Stimulated activated CD4-positive, alpha-beta T cell treated with anti-CD3 and anti-CD28 coated beads, TNF-alpha, amount 100 ng/mL, for 4 hours (primary cell): Measurements from ENCODE around the gene GSN.

Experiments used
- DNase-seq, 3 experiments: peaks; one replicate each; pipeline ENCODE4 v3.0.0-alpha.2; 2020; ENCODE audit warnings: low read depth in 3 of 3

Gene GSN

GRCh38 chr9:121323449-121324151, 55.6 kb downstream of the GSN start:
- no peak for DNase-seq

- no peak for DNase-seq
These were observed 56.4 kb downstream of the GSN start for GRCh38 chr9:121324316-121324715.

- no peak for DNase-seq
These were observed 56.8 kb downstream of the GSN start for GRCh38 chr9:121324755-121325154.

DNA sequence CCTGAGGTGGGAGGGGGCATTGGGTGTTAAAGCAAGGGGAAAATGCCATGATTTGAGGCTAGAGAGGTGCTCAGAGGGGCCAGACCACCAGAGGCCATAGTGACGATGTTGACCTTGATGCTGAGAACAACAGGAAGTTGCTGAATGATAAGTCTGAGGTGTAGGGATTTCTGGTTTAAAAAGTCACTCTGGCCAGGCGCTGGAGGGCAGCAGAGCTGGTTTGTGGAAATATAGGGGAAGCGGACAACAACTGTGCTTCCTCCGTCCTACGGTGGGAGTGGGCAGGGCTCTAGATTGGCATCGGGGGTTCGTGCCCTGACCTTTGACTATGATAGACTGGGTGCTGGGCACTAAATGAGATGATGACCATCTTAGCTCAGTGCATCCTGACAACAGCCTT, 57.4 kb downstream of the GSN start:
- DNase-seq, result no peak

GRCh38 chr9:121326130-121326838, 58.3 kb downstream of the GSN start:
- no peak for DNase-seq

- DNase-seq, result no peak
These were observed 59.1 kb downstream of the GSN start for GRCh38 chr9:121326901-121327613.

DNA sequence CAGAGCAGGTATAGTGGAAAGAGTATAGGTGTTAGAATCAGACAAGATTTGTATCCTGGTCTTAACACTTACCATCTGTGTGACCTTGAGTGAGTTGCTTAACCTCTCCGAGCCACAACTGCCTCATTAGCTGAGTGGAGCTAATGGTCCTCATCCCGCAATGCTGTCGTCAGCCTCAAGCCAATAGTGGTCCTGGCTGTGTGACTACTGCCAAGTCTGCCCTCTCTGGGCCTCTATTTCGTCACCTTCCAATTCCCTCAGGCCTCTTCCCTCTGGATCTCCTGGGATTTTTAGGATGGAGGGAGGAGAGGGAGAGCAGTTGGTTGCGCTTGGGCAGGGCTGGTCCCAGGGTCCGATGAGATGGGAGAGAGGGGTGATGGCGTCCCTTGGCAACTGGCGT, 60.5 kb downstream of the GSN start:
- no peak for DNase-seq

- no peak for DNase-seq
These were observed 61.1 kb downstream of the GSN start for GRCh38 chr9:121328876-121329681.

- DNase-seq, result no peak
These were observed 63.6 kb downstream of the GSN start for GRCh38 chr9:121331549-121331948.

- DNase-seq, result no peak
These were observed 64.2 kb downstream of the GSN start for GRCh38 chr9:121331992-121332685.

GRCh38 chr9:121333950-121334773, 66.2 kb downstream of the GSN start:
- DNase-seq, result no peak

DNA sequence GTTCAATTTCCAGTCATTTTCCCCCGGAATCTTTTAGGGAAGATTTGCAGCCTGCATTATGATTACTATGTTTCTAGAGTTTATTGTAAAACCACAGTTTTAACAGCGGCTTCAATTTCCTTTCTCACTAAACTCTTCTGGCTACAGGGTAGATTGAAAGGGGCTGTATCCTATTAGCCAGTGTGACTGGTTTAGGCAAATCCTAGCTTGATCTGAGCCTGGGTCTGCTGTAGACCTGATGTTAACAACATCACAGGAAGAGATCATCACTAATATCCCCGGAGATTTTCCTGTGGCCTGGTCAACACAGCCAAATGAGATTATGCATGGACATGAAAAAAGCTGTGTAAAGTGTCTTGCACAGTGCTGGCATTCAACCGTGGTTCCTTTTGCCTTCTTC, 68.7 kb downstream of the GSN start:
- no peak for DNase-seq

GRCh38 chr9:121339437-121339836, 71.5 kb downstream of the GSN start:
- DNase-seq, result no peak

DNA sequence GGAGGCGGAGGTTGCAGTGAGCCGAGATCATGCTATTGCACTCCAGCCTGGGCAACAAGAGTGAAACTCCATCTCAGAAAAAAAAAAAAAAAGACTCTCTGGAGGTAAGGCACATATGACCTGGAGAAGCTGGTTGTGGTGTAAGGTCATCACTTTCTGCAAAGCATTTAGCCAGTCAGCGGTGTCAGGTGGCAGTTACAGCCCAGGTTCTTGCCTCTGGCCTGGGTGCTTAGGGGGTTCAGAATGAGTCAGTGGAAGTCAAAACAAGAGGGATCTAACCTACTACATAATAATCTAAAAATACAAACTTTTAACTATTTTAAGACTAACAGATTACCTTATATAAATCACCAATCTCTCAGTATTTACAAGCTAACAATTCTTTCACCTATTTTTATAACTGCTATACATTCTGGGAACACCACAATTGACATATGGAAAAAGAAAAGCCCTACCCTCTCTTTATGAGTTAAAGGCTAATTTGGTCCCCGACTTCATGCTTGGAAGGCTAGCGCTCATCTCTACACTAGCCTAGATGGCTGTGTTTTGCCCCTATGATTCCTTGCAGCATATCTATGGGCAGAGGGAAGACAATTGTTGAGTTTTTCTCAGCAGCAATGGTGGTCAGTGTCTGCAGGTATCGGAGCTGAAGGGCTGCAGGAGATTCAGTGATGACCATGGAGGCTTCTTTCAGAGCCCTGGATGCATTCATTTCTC, 72.9 kb downstream of the GSN start:
- DNase-seq, result no peak

DNA sequence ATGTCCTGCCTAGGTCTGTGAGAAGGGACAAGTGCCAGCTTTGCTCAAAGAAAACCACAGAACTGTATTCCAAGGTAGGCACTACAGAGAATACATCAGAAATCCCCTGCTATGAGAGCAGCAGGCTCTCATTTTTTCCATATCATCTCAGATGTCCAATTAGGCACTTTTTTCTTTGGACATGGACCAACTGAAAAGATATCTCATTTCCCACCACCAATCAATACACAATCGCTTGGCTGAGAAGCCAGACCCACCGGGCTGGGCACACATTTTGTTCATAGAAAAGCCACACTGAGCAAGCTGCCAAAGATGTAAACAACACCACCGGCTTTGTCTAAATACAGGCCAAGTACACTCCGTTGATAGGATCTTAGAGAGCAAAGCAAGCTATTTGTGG, 76.2 kb downstream of the GSN start:
- DNase-seq, result no peak

- DNase-seq, result no peak
These were observed 77.1 kb downstream of the GSN start for GRCh38 chr9:121345070-121345469.

DNA sequence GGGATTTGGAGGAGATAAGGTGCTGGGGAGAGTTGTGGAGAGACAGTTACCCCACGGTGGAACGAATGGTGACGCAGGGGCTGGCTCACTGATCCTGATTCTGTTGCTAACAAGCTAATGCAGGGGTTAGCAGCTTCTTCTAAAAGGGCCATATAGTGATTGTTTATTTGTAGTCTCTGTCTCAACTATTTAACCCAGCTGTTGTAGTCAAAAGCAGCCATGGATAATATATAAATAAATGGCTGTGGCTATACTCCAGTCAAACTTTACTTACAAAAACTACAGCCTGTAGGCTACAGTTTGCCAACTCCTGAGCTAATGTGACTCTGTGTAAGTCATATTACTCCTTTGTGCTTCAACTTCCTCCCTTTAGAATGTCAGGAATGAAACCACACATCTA, 80.3 kb downstream of the GSN start:
- DNase-seq, result no peak

DNA sequence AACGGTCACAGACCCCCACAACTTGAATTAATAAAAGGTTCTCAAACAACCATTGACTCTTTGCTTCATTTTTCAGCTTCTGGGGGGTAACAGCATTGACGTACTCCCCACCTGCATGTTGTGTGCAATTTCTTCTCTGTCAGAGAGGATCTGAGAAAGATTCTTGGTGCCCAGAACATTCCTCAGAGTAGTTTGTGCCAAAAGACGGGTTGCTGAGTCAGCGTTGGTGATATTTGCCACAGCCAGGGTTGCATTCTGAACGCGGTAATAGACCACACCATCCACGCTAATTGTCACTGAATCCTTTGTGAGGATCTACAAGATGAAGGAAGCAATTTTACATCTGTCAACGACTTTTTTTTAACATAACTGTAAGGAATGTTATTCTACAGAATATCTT, 81.0 kb downstream of the GSN start:
- no peak for DNase-seq

GRCh38 chr9:121350036-121350435, 82.1 kb downstream of the GSN start:
- DNase-seq, result no peak

GRCh38 chr9:121350993-121351561, 83.1 kb downstream of the GSN start:
- DNase-seq, result no peak
